ENCODE results near the gene RBBP8NL.

DNA sequence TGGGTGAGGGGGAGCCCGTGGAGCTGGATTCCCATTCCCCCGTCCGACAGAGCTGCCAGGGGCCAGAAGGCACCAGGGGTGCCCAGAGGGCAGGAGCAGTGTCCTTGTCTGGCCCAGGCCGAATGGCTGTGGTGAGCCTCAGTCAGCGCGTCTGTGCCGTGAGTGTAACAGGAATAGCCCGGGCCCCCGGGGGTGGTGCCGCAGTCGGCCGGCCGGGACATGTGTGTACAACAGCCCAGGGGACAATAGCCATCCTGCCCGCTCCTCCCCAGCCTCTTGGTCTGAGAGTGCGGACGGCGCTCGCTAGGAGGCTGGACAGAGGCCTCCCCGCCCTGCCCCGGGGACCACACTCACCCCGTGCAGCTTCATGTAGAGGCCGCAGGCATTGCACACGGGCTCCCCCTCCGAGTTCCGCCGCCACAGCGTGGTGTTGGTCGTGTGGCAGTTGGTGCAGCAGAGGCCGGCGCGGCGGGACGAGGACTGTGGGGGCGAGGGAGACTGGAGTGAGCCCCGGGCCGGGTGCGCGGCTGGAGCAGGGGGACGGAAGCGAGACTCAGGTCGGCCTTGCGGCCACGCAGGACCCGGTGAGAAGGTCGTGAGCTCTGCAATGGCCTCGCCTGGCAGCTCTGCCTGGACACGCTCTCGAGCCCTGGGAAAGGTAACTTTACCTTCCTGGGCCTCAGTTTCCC is 38.9 kb upstream of the RBBP8NL start:
- TF ChIP-seq, protein P1, sequence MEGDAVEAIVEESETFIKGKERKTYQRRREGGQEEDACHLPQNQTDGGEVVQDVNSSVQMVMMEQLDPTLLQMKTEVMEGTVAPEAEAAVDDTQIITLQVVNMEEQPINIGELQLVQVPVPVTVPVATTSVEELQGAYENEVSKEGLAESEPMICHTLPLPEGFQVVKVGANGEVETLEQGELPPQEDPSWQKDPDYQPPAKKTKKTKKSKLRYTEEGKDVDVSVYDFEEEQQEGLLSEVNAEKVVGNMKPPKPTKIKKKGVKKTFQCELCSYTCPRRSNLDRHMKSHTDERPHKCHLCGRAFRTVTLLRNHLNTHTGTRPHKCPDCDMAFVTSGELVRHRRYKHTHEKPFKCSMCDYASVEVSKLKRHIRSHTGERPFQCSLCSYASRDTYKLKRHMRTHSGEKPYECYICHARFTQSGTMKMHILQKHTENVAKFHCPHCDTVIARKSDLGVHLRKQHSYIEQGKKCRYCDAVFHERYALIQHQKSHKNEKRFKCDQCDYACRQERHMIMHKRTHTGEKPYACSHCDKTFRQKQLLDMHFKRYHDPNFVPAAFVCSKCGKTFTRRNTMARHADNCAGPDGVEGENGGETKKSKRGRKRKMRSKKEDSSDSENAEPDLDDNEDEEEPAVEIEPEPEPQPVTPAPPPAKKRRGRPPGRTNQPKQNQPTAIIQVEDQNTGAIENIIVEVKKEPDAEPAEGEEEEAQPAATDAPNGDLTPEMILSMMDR (conservative IDR thresholded peaks at IDR 0.05 in 1 of 2, IDR thresholded peaks at IDR 0.05 in 1 of 2; ENCODE audit: low read depth in 1 of 2, low read length in 2 of 2): no peak
- no peak for TF ChIP-seq EZH2 (IDR thresholded peaks at IDR 0.05; ENCODE audit: low read length, missing control alignments)

Data from fibroblast of lung (primary cell).